ENCODE measurements around the gene ERBB4.

Gene ERBB4

GRCh38 chr2:211479536-211480150 lies 1059.0 kb downstream of the ERBB4 start:
- no peak overlapping the region for H3K9ac ChIP-seq (ENCODE audit: low read depth, low read length, poor library complexity, severe bottlenecking)
- no peaks in the 10 kb centered on the region for H3K36me3 ChIP-seq (ENCODE audit: insufficient read depth, low read length)
- no peaks in the 10 kb centered on the region for H3K79me2 ChIP-seq (ENCODE audit: insufficient read depth, low read length)
- H3K4me1 ChIP-seq (ENCODE audit: insufficient read depth, low read length, poor library complexity, severe bottlenecking): no peaks in the 10 kb centered on the region
- H3K27me3 ChIP-seq (ENCODE audit: insufficient read depth, low read length, poor library complexity, severe bottlenecking): no peaks in the 10 kb centered on the region
- H3K9me3 ChIP-seq (ENCODE audit: insufficient read depth, low read depth, low read length): no peaks in the 10 kb centered on the region
- no peak overlapping the region for H3K4me3 ChIP-seq (ENCODE audit: low read length, poor library complexity, severe bottlenecking)
- H4K20me1 ChIP-seq (ENCODE audit: insufficient read depth, low read length, poor library complexity, severe bottlenecking): no peaks in the 10 kb centered on the region
- no peaks in the 10 kb centered on the region for H3K9me2 ChIP-seq (replicated peaks; ENCODE audit: low read depth, low read length)
- no peak overlapping the region for H3K4me2 ChIP-seq (ENCODE audit: low read depth, low read length, poor library complexity, severe bottlenecking)
- H2AFZ ChIP-seq (ENCODE audit: low read length): no peak overlapping the region
- no peaks in the 10 kb centered on the region for H3F3A ChIP-seq (ENCODE audit: low read depth)
- TF ChIP-seq CTCF (conservative IDR thresholded peaks at IDR 0.05; ENCODE audit: low read length) (no peak), EZH2phosphoT487 (IDR thresholded peaks at IDR 0.05; ENCODE audit: borderline replicate concordance) (no peak)

- no peak overlapping the region for H2AFZ ChIP-seq (ENCODE audit: low read length)
- H3K36me3 ChIP-seq (ENCODE audit: insufficient read depth, low read length): no peaks in the 10 kb centered on the region
- H3K4me3 ChIP-seq (ENCODE audit: low read length, poor library complexity, severe bottlenecking): no peak overlapping the region
- no peaks in the 10 kb centered on the region for H4K20me1 ChIP-seq (ENCODE audit: insufficient read depth, low read length, poor library complexity, severe bottlenecking)
- H3K9me3 ChIP-seq (ENCODE audit: insufficient read depth, low read depth, low read length): no peaks in the 10 kb centered on the region
- H3F3A ChIP-seq (ENCODE audit: low read depth): no peaks in the 10 kb centered on the region
- H3K4me2 ChIP-seq (ENCODE audit: low read depth, low read length, poor library complexity, severe bottlenecking): no peak overlapping the region
- no peaks in the 10 kb centered on the region for H3K4me1 ChIP-seq (ENCODE audit: insufficient read depth, low read length, poor library complexity, severe bottlenecking)
- H3K9me2 ChIP-seq (replicated peaks; ENCODE audit: low read depth, low read length): no peaks in the 10 kb centered on the region
- no peaks in the 10 kb centered on the region for H3K79me2 ChIP-seq (ENCODE audit: insufficient read depth, low read length)
- H3K27me3 ChIP-seq (ENCODE audit: insufficient read depth, low read length, poor library complexity, severe bottlenecking): no peaks in the 10 kb centered on the region
- H3K9ac ChIP-seq (ENCODE audit: low read depth, low read length, poor library complexity, severe bottlenecking): no peak overlapping the region
- TF ChIP-seq CTCF (conservative IDR thresholded peaks at IDR 0.05; ENCODE audit: low read length) (no peak), EZH2phosphoT487 (IDR thresholded peaks at IDR 0.05; ENCODE audit: borderline replicate concordance) (no peak)
Observed at GRCh38 chr2:211477537-211478275, 1060.9 kb downstream of the ERBB4 start.

GRCh38 chr2:211473116-211473515 lies 1065.5 kb downstream of the ERBB4 start:
- TF ChIP-seq CTCF (conservative IDR thresholded peaks at IDR 0.05; ENCODE audit: low read length) (no peak), EZH2phosphoT487 (IDR thresholded peaks at IDR 0.05; ENCODE audit: borderline replicate concordance) (no peak)
- H4K20me1 ChIP-seq (ENCODE audit: insufficient read depth, low read length, poor library complexity, severe bottlenecking): no peaks in the 10 kb centered on the region
- H3K9me3 ChIP-seq (ENCODE audit: insufficient read depth, low read depth, low read length): no peaks in the 10 kb centered on the region
- peaks cover 15% of the 10 kb centered on the region for H3K4me1 ChIP-seq (ENCODE audit: insufficient read depth, low read length, poor library complexity, severe bottlenecking)
- H3K27me3 ChIP-seq (ENCODE audit: insufficient read depth, low read length, poor library complexity, severe bottlenecking): no peaks in the 10 kb centered on the region
- no peak overlapping the region for H3K4me3 ChIP-seq (ENCODE audit: low read length, poor library complexity, severe bottlenecking)
- H3K4me2 ChIP-seq (ENCODE audit: low read depth, low read length, poor library complexity, severe bottlenecking): no peak overlapping the region
- H3K36me3 ChIP-seq (ENCODE audit: insufficient read depth, low read length): no peaks in the 10 kb centered on the region
- H2AFZ ChIP-seq (ENCODE audit: low read length): no peak overlapping the region
- H3K9me2 ChIP-seq (replicated peaks; ENCODE audit: low read depth, low read length): no peaks in the 10 kb centered on the region
- no peak overlapping the region for H3K9ac ChIP-seq (ENCODE audit: low read depth, low read length, poor library complexity, severe bottlenecking)
- no peaks in the 10 kb centered on the region for H3K79me2 ChIP-seq (ENCODE audit: insufficient read depth, low read length)
- no peaks in the 10 kb centered on the region for H3F3A ChIP-seq (ENCODE audit: low read depth)
